Nephron (organoid): ENCODE measurements around the gene PEBP1.

ENCODE experiments used
- H3K27ac Mint-ChIP-seq, 3 experiments: 2 replicates each; pipeline ENCODE4 v1.8.0; 2020; ENCODE audit warnings: mixed read lengths in 3 of 3, mild to moderate bottlenecking in 2 of 3, moderate library complexity in 1 of 3
- H3K27me3 Mint-ChIP-seq: 2 replicates; pipeline ENCODE4 v1.8.0; 2021; ENCODE audit warnings: low read depth, mild to moderate bottlenecking, moderate library complexity, mixed read lengths
- H3K36me3 Mint-ChIP-seq: 2 replicates; pipeline ENCODE4 v1.8.0; 2020; ENCODE audit warnings: low read depth, mixed read lengths
- H3K4me1 Mint-ChIP-seq: 2 replicates; pipeline ENCODE4 v1.8.0; 2020; ENCODE audit warnings: mixed read lengths
- H3K4me3 Mint-ChIP-seq, 3 experiments: 2 replicates each; pipeline ENCODE4 v1.8.0; 2020; ENCODE audit warnings: mild to moderate bottlenecking in 3 of 3, mixed read lengths in 3 of 3, moderate library complexity in 2 of 3
- H3K9me3 Mint-ChIP-seq: 2 replicates; pipeline ENCODE4 v1.8.0; 2020; ENCODE audit warnings: mixed read lengths
- TF ChIP-seq, protein P1 (sequence below), 3 experiments: fragments of 200-600 bp; sonication (generic); IDR thresholded peaks; one replicate each; pipeline ENCODE4 v1.5.0; 2021; ENCODE audit warnings: antibody characterized with exemption in 3 of 3; ENCODE audit not compliant: unreplicated experiment in 3 of 3

PEBP1 gene

DNA sequence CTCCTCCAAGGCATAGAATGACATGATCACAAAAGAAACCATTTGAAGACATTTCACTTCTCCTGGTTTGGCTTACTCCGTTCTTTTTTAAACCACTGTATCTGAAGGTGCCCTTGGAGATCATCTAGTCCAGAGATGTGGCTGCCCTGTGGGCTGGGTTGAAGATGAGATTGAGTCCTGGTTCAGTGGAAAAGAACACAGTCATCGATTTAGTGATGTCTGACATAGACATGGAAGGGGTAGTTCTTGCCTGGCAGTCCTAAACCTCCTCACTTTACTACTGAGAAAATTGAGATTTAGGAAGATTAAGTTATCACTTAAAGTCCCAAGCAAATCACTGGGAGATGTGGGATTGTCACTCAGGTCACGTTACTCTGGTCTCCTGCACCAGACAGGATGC is 34.9 kb upstream of the PEBP1 start:
- peaks cover 23% of the 10 kb centered on the region for H3K27me3 Mint-ChIP-seq
- no peaks in the 10 kb centered on the region for H3K9me3 Mint-ChIP-seq
- H3K36me3 Mint-ChIP-seq, result no peaks in the 10 kb centered on the region
- H3K4me1 Mint-ChIP-seq, result peaks cover 8% of the 10 kb centered on the region
- TF ChIP-seq, protein P1, sequence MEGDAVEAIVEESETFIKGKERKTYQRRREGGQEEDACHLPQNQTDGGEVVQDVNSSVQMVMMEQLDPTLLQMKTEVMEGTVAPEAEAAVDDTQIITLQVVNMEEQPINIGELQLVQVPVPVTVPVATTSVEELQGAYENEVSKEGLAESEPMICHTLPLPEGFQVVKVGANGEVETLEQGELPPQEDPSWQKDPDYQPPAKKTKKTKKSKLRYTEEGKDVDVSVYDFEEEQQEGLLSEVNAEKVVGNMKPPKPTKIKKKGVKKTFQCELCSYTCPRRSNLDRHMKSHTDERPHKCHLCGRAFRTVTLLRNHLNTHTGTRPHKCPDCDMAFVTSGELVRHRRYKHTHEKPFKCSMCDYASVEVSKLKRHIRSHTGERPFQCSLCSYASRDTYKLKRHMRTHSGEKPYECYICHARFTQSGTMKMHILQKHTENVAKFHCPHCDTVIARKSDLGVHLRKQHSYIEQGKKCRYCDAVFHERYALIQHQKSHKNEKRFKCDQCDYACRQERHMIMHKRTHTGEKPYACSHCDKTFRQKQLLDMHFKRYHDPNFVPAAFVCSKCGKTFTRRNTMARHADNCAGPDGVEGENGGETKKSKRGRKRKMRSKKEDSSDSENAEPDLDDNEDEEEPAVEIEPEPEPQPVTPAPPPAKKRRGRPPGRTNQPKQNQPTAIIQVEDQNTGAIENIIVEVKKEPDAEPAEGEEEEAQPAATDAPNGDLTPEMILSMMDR (IDR thresholded peaks at IDR 0.05; ENCODE audit: unreplicated experiment in 3 of 3), result no peak
- H3K4me3 Mint-ChIP-seq, result peak overlapping the region; percentile 30 to 59 (median 37)
- no peak overlapping the region for H3K27ac Mint-ChIP-seq

DNA sequence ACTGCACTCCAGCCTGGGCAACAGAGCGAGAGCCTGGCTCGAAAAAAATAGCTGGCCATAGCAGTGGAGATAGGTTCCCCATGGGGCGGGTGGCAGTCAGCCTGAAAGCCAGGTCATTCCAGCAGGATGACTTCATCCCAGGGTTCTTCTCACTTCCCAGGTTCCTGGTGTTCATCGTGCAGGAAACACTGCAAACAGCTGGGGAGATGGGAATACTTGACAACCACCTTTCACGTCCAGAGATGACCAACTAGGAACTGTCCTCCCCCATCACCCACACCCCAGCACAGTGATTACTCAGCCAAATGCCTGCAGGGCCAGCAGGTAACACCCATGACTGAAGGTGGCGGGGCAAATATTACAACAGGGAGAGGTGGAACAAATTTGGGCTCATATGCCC is 33.9 kb upstream of the PEBP1 start:
- H3K27me3 Mint-ChIP-seq, result peaks cover 23% of the 10 kb centered on the region
- TF ChIP-seq, protein P1 (IDR thresholded peaks at IDR 0.05; ENCODE audit: unreplicated experiment in 3 of 3), result no peak
- H3K4me3 Mint-ChIP-seq, result peak overlapping the region; percentile 94 to 98 (median 95)
- H3K4me1 Mint-ChIP-seq, result peaks cover 8% of the 10 kb centered on the region
- no peaks in the 10 kb centered on the region for H3K36me3 Mint-ChIP-seq
- no peak overlapping the region for H3K27ac Mint-ChIP-seq
- no peaks in the 10 kb centered on the region for H3K9me3 Mint-ChIP-seq

DNA sequence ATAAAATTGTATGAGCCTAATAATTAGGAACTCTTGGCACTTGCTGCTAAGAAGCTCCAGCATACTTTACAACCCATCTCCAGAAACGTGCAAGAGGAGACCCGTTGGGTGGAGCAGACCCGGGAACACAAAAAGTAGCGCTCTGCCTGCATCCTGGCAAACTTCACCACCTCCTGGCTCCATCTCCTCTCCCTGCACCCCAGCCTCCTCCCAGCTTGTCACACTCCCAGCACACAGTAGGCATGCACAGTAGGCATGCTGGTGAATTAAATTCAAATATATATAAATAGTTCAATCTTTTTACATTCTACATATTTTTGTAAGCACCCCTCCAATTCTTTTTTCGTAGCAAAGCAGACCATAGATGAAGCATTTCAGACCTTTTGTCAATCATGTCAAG is 33.3 kb upstream of the PEBP1 start:
- Mint-ChIP-seq H3K36me3 (no peaks in the 10 kb centered on the region), H3K9me3 (no peaks in the 10 kb centered on the region), H3K4me1 (peaks cover 8% of the 10 kb centered on the region), H3K27ac (peak overlapping the region in 2 of 3 experiments; percentile 43 to 59), H3K4me3 (peak overlapping the region; percentile 94 to 98 (median 95)), H3K27me3 (peaks cover 23% of the 10 kb centered on the region)
- TF ChIP-seq, protein P1 (IDR thresholded peaks at IDR 0.05; ENCODE audit: unreplicated experiment in 3 of 3), result no peak

DNA sequence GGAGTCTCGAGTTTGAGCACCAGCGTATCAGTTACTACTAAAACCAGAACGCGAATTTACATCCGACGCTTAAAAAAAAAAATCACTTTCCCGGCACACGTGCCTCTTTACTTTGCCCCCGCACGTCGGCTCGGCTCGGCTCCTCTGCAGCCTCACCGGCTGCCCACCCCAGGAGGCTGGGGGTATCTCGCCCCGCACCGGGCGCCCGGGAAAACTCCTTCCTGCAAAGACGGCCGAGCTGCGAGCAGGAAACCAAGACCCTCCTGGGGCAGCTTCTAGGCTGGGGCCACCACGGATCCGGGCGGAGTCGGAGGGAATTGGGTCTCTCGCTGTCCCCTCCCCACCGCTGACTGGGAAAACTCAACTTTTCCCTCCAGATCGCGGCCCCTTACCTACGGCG is 32.7 kb upstream of the PEBP1 start:
- Mint-ChIP-seq H3K27ac (peak overlapping the region in 2 of 3 experiments; percentile 43 to 59), H3K36me3 (no peaks in the 10 kb centered on the region), H3K4me1 (peaks cover 8% of the 10 kb centered on the region), H3K27me3 (peaks cover 23% of the 10 kb centered on the region), H3K4me3 (peak overlapping the region; percentile 94 to 98 (median 95)), H3K9me3 (no peaks in the 10 kb centered on the region)
- TF ChIP-seq, protein P1 (IDR thresholded peaks at IDR 0.05; ENCODE audit: unreplicated experiment in 3 of 3), result no peak

DNA sequence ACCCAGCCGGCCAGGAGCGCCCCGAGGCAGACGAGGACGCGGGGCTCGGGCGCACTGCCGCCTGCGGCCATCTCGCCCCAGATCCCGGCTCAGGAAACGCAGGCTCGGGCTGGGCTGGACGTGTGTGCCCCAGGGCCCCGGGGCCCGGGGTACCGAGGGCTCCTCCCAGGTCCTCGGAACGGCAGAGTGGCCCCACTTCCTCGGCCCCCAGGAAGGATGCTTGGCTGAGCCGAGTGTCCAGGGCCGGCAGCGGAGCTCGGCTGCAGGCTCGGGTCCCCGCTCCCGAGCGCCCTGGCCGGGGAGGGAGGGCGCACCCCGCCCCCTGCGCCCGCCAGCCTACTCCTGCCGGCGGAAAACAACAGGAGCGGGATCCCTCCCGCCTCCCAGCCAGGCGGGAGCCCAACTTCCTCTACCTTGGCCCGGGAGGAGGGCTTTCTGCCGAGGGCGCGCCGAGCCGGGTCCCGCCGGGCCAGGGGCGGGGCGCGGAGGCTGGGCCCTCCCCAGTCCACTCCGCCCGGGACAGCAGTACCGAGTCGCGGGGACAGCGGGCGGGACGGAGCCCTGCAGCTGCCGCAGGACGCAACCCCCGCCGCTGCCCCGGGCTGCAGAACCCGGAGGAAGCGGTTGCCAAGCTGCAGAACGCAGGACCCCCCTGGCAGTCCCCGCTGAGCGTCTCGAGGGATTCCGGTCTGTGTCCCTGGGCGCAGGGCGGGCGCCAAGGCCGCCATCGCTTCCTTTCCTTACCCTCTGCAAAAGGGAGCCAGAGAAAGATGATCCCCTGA is 32.1 kb upstream of the PEBP1 start, which contains the start of gene VSIG10:
TSS of gene VSIG10 (minus strand) at position 411 of the 782 bp plus-strand sequence. CDS start at position 71, 340 bp downstream.
- Mint-ChIP-seq H3K27ac (peak within 1 kb of the TSS; percentile 53 to 74 (median 56)), H3K36me3 (no peaks in the 10 kb centered on the region), H3K4me3 (peak within 1 kb of the TSS; percentile 94 to 98 (median 95)), H3K9me3 (no peaks in the 10 kb centered on the region), H3K4me1 (peaks cover 8% of the 10 kb centered on the region), H3K27me3 (peaks cover 20% of the 10 kb centered on the region)
- TF ChIP-seq, protein P1 (IDR thresholded peaks at IDR 0.05; ENCODE audit: unreplicated experiment in 3 of 3), result no peak
